CD4-positive, alpha-beta T cell treated with Interleukin-12 subunit alpha and Interleukin-12 subunit beta, for 1 hour (primary cell): Measurements from ENCODE around the gene IRAK1BP1.
"Not testable (repeated sequence)": the region's sequence is repeated elsewhere in the genome, so short reads cannot be mapped to it uniquely, and the experiment has no call there.

ENCODE experiments used
- DNase-seq: peaks from one replicate; pipeline ENCODE4 v3.0.0-alpha.2; 2020

IRAK1BP1 gene, protein sequence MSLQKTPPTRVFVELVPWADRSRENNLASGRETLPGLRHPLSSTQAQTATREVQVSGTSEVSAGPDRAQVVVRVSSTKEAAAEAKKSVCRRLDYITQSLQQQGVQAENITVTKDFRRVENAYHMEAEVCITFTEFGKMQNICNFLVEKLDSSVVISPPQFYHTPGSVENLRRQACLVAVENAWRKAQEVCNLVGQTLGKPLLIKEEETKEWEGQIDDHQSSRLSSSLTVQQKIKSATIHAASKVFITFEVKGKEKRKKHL

DNA sequence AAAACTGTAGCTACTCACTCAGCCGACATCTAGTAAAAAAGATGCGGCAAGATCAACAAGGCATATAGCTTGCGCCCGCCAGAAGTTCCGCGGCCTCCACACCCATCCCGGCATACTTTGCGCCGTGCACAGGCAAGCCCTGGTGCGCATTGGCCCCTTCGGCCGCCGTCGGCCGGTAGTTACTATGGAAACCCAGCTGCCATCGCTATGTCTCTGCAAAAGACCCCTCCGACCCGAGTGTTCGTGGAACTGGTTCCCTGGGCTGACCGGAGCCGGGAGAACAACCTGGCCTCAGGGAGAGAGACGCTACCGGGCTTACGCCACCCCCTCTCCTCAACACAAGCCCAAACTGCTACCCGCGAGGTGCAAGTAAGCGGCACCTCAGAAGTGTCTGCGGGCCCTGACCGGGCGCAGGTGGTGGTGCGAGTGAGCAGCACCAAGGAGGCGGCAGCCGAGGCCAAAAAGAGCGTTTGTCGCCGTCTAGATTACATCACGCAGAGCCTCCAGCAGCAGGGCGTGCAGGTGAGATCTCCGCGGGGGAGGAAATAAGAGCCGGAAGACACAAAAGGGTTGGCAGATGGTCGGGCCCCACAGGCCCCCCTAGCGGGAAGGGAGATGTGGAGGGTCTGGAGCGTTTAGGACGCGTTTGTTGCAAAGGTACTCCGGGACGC lies at the start of gene IRAK1BP1:
TSS of gene IRAK1BP1 (plus strand) at position 182 of the 671 bp plus-strand sequence. CDS start at position 208, 26 bp downstream.
- DNase-seq: peak; percentile 78

DNA sequence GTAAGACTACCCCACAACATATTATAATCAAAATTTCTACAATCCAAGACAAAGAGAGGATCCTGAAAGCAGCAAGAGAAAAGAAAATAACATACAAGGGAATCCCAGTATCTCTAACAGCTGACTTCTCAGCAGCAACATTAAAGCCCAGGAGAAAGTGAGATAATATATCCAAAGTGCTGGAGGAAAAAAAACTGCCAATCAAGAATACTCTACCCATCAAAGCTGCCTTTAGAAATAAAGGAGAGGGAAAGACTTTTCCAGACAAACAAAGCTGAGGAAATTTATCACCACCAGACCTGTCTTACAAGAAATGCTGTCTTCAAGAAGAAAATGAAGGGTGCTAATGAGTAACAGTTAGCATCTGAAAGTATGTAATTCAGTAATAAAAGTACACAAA lies 43.3 kb upstream of the IRAK1BP1 start:
- no peak for DNase-seq

DNA sequence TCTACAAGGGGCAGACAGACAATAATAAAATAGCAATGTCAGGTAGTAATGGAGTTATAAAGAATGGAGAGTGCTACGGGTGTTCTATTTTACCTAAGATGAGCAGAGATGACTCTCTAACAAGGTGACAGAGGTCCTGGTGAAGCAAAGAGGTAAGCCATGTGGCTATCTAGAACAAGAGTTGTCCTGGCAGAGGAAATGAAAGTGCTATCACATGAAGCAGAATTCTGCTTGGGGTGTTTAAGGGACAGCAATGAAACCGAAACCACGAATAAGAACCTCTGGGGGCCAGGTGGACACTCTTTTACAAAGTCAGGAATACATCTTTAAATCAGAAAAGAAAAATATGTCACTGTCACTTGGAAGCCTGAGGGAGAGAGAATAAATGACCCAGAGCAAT lies 37.9 kb upstream of the IRAK1BP1 start:
- DNase-seq: no peak

DNA sequence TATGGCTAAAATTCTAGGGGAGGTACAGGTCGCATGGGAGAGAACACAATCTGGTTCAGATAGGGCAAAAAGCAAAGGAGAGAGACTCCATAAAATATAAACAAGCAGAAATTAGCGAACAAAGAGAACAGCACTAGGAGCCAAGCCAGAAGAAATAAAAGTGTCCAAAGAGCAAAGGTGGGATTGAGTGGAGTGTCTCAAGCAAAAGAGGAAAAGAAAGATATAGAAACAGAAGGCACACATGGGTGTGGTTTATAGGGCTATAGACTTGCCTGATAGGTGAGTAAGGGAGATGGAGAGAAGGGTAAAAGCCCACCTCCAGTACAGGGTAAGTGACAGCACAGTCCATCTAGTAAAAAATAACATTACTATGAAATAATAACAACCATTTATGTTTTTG lies 36.5 kb upstream of the IRAK1BP1 start:
- no peak for DNase-seq

DNA sequence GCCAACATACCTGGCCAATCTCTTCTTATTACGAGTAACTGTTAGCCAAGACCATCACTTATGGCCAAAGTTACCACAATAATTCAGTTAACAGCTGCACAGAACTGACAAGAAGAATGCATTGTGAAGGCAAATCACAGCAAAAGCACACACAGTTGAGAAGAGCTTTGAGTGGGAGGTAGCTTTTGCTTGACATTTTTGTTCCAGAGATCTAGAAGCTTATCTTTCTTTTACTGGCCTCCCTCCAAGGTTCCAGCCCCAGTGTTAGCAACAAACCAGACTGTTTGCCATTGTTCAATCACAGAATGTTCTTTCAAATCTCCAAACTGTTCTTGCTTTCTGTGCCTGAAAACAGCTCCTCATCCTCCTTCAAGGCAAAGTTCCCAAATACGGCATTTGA lies 35.9 kb upstream of the IRAK1BP1 start:
- DNase-seq: no peak

DNA sequence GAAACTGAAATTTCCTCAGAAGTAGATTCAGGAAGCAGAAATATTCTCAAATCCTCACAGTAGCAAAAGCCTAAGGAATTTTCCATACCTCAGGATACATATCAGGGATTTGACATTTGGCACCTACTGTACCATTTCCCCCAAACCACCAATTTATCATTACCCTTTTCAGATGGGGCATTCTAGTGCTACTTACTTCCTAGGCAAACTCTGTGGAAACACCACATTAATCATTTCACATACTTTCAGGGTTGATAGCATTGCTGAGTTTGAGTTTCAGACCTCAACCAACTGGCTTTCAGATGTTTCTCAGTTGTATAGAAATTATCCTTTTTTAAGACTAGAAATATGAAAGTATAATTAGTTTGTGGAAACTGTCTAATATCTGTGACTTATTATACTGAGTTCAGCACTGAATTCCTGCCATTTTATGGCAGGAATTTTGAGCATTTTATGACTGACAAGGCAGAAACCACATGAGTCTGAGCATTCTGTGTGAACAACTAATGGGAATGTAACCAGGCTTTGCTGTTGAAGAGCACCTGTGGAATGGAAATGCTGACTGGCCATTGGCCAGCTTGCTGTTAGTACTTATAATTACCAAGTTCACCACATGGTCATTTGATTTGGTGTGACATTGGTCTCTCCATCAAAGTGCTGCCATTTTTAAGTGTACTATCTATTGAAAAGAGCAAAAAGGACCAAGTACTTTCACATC lies 35.1 kb upstream of the IRAK1BP1 start:
- no peak for DNase-seq

DNA sequence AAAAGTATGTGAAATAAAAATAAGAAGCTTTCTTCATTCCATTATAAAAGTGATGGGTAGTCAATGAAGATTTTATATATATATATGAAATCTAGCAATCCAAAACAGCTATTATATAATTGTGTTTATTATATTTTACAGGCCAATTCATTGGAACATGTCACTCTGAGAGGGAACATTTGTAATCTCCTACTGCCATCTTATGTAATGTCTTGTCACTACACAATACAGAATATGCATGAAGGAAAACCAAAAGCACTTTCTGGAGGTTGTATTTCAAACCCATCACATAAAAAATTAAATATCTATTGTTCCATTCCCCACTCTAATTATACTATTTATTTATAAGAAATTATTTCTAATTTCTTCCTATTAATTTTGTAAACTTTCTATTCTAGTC lies 31.5 kb upstream of the IRAK1BP1 start:
- DNase-seq: no peak

DNA sequence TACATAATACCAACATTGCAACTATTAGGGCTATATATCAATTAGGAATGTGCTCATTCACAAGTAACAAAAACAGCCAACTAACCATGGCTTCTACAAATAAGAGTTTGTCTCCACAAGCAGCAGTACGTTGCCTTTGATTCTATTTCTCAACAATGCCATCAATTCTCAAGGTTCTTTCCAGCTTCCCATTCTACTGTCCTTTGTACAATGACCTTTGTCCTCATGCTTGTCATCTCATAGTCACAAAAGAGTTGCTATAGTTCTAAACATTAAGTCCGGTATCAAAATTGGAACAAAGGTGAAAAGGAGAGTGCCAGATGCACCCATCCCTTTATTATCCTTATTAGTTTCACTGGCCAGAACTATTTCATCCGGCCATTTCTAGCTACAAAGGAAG lies 30.8 kb upstream of the IRAK1BP1 start:
- DNase-seq: no peak

DNA sequence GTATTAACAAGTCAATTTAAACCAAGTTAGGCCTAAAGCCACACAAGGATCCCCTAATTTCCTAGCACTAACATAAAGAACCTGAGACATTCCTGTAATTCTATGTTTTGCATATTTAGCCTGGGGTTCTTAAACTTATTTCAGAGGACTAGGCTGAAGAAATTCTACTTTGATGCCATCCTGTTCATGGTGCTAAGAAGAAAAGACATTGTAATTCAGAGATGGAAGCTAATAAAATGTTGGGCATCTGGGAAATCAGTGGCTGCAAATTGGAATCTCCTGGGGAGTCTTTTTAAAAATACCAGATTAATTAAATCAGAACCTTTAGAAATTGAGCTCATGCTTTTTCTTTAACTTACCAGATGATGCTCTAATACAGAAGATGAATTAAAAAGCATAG lies 26.2 kb upstream of the IRAK1BP1 start:
- DNase-seq: no peak

DNA sequence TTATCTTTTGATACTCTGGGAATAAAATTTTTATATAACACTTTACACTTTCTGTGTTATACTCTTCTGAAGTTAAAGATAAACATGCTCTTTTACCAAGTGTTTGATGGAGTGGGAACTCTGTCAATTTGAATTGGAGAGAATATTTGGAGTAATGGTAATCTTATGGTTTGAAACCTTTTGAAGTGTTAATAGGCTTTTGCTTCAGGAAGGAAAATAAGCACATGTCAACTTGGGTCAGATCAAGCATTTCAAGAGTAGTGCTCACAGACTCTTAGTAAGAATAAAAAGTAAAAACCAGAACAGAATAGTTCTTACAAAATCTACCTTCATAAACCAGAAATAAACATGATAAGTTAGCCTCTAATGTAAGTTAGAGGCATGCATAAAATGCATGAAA lies 24.4 kb upstream of the IRAK1BP1 start:
- no peak for DNase-seq

DNA sequence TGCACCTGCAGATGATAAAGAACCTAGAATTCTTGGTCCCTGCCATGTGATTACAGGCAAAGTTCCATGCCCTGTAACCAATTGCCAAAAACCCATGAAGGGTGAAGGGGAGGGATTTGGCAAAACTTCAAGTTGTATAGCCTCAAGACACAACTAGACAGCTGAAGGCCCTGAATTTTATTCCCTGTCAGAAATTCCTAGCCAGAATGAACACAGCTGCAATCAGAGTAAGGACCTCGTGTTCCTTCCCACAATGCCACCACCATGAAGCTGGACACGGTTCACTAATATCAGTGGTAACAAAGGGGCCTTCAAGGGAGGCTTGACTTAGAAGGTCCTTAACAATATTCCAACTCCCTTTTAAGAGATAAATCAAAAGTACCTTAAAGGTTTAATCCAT lies 22.5 kb upstream of the IRAK1BP1 start:
- no peak for DNase-seq

DNA sequence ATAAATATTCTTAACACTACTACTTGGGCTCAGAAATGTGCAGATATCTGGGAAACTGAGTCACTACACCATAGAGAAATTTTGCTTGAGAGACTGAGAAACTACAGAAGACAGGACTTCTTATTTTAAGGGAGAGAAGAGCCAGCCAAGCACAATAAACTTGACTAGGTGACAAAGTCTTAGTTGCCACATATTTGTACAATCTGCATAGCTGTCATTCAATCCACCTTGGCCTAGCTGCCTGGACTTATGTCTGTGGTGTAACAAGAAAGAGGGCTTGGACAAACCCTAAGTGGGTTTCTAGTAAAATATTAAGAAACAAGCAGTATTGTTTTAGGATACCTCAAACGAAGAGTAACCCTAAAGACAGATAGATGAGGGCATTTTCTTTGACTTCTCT lies 21.8 kb upstream of the IRAK1BP1 start:
- no peak for DNase-seq

DNA sequence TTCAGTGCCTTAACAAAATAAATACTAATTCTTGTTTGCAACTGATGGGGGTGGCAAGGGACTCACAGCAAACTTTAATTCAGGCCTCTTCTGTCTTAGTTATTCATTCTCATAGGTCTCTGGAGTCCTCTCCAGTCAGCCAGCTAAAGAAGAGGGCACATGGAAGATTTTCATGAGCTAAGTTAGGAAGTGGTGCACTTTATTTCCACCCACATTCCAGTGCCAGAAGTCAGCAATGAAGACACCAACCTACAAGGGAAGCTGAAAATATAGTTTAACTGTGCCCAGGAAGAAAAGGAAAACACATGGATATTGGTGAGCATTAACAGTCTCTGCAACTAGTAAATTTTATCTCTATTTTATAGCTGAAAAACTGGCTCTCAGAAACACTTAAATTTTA lies 16.7 kb upstream of the IRAK1BP1 start:
- no peak for DNase-seq

DNA sequence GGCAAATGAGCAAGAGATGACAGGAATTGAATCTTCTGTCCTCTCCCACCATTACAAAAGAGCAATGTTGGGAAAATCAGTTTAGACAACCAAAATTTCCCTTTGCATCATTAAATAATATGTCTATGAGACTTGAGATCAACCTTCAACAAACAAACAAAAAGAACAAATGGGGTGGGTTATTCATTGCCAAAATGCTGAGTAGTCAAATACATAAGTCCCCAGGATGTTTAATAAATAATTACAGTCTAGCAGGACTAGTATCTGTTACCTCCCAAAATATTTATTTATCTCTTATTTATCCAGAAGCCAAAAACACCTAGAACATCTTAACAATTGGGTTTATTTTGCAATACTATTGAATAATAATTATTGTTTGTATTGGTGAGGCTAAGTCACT lies 16.2 kb upstream of the IRAK1BP1 start:
- no peak for DNase-seq

DNA sequence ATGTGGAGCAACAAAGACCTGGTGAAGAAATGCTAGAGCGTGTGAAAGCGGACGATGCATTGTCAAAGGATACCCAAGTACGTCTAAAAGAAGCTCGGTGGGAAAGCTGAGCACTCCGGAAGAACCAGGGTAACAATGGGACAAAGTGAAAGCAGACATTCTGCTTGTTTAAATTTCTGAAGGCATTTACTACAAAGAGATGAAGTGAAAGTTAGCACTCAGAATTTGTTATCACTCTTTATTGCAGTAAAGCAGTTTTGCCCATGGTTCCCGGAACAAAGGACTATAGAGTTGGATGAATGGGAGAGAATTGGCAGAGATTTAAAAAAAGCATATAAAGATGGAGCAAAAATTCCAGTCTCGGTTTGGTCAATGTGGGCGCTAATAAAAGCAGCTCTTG lies 12.8 kb upstream of the IRAK1BP1 start:
- DNase-seq: no peak

DNA sequence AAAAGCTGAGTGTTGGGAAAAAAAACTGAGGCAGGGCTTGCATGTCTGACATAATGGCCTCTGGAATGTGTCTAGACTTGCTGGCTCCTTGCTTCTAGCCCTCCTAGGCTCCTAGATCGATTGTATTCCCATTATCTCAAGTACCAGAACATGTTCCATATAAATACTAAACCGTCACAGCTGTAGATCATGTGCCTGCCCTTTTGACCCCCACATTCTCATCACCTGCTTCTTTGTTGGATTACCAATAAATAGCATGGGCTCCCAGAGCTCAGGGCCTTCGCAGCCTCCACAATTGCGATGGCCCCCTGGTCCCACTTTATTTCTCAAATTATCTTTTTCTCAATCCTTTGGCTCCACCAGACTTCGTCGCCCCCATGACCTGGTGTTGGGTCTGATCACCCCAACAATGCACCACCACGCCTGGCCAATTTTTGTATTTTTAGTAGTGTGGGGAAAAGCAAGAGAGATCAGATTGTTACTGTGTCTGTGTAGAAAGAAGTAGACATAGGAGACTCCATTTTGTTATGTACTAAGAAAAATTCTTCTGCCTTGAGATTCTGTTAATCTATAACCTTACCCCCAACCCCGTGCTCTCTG lies 8.9 kb upstream of the IRAK1BP1 start:
- DNase-seq: not testable (repeated sequence)

DNA sequence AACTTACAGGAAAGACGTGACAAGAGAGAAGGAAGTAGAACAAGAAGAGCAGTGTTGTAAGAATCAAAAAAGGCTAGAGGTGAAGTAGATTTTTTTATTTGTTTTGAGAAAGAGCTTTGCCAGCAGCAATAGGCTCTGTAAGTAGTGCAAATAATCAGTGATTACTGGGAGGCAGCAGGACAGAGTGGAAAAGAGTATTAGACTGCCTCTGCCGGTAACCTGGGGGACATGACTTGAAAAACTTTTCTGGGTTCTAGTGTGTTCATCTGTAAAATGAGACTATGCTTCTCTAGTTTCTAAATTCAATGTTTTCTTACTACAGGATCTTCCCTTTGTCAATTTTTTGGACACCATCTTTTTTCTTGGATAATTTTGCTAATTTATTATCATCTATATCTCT lies 5.8 kb upstream of the IRAK1BP1 start:
- no peak for DNase-seq

DNA sequence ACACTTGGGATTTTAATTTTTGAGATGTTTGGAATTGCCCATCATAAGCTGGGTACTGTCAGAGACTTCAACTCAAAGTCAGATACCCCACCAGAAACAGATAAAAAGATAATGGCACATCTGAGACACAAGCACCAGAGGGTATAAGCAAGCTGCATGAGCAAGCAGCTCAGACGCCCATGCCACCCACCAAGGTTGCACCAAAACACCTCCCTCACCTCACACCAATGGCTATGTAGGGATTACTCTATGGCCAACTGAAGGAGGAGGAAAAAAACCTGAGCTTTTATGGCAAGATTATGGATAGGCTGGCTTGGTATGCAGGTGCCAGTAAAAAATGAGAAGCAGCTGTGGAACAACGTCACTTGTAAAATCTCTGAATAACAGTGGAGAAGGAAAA lies 3.8 kb upstream of the IRAK1BP1 start:
- DNase-seq: no peak

DNA sequence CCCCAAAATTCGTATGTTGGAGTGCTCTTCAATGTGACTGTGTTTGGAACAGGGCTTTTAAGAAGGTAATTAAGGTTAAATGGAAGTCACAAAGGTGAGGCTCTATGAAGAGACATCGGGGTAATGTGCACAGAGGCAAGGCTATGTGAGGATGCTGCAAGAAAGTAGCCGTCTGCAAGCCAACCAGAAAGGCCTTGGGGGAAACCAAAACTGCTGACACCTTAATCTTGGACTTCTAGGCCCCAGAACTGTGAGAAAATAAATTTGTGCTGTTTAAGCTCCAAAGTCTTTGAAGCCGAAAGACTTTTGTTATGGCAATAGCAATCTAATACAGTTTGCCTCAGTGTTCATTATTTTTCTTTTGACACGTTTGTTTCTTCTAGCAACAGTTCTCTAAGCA lies 2.4 kb upstream of the IRAK1BP1 start:
- no peak for DNase-seq

DNA sequence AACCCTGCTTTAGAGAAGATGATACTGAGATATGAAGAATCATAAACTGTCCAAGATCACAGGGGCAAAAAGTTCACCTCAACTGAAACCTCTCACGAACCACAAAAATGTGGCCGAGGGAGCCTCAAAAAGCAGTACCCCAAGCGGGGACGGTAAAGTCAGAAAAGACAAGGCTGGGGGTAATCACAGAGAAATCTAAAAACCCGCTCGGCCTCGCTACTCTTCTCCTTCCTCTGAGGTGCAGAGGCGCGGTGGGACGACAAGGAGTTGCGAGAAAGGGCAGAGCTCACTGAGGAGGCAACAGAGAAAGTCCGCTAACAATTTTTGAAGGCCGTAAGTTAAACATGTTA lies 356 bp upstream of the IRAK1BP1 start:
- no peak for DNase-seq

DNA sequence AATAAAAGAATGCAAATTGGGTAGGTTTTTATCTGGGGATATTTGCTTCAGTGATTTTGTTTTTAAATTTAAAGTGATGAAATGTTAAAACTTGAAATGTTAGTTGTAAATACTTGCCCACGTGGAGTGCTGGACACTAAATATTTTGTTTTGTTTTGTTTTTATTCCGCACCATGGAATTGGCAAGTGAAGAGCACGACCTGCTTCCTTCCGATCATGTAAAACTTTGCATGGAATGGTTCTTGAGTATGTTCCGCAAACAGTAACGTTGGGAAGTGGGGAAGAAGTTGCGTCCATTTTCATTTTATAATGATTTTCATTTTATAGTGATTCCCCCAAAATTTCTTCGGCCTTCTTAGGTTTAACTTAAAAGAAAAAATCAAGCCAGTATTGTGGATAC lies 765 bp downstream of the IRAK1BP1 start:
- DNase-seq: no peak

DNA sequence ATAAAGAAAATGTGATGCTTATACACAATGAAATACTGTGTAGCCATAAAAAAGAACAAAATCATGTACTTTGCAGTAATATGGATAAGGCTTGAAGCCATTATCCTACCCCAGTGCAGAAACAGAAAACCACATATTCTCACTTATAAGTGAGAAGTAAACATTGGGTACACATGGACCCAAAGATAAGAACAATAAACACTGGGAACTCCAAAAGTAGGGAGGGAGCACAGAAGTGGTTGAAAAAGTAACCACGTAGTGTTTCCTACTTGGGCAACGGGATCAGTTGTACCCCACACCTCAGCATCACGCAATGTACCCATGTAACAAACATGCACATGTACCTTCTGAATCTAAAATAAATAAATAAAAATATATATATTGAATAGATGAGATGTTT lies 8.2 kb downstream of the IRAK1BP1 start:
- DNase-seq: no peak

DNA sequence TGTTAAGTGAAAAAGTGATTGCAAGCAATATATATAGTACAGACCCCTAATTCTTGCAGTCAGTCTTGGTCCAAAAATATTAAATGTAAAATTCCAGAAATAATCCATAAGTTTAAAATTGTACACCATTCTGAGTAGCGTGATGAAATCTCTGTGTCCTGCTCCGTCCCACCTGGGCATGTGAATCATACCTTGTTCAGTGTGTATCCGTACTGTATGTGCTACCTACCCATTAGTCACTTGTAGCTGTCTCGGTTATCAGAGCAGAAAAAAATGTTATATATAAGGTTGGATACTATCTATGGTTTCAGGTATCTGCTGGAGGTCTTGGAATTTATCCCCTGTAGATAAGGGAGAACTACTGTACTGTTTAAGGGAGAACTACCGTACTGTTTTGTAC lies 16.3 kb downstream of the IRAK1BP1 start:
- no peak for DNase-seq

DNA sequence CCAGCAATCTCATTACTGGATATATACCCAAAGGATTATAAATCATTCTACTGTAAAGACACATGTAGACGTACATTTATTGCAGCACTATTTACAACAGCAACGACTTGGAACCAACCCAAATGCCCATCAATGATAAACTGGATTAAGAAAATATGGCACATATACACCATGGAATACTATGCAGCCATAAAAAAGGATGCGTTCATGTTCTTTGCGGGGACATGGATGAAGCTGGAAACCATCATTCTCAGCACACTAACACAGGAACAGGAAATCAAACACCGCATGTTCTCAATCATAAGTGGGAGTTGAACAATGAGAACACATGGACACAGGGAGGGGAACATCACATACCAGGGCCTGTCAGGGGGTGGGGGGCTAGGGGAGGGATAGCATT lies 22.6 kb downstream of the IRAK1BP1 start:
- DNase-seq: not testable (repeated sequence)
